Lower leg skin (tissue), 3 donors: Measurements from ENCODE around the gene HMG20B.

Experiments
- POLR2A ChIP-seq, 2 donors: fragments of 450-650 bp; IDR thresholded peaks; one replicate each; pipeline ENCODE4 v1.6.1; 2016 to 2017; ENCODE audit warnings: antibody characterized with exemption in 2 of 2, mild to moderate bottlenecking in 1 of 2, moderate library complexity in 1 of 2
- TF ChIP-seq, protein P1 (sequence below), 3 donors: fragments of 450-650 bp; IDR thresholded peaks; one replicate each; pipeline ENCODE4 v1.5.1; 2016; ENCODE audit warnings: antibody characterized with exemption in 3 of 3, mild to moderate bottlenecking in 3 of 3, moderate library complexity in 2 of 3

DNA sequence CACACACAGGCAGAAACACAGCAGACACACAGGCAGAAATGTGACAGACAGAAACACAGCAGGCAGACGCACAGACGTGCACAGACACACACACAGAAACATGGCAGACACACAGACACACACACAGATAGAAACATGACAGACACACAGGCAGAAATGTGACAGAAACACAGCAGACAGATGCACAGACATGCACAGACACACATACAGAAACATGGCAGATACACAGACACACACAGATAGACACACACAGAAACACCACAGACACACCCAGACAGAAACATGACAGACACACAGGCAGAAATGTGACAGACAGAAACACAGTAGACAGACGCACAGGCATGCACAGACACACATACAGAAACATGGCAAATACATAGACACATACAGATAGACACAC, 32.6 kb downstream of the HMG20B start:
- TF ChIP-seq POLR2A (IDR thresholded peaks at IDR 0.05): no peak
- TF ChIP-seq, protein P1, sequence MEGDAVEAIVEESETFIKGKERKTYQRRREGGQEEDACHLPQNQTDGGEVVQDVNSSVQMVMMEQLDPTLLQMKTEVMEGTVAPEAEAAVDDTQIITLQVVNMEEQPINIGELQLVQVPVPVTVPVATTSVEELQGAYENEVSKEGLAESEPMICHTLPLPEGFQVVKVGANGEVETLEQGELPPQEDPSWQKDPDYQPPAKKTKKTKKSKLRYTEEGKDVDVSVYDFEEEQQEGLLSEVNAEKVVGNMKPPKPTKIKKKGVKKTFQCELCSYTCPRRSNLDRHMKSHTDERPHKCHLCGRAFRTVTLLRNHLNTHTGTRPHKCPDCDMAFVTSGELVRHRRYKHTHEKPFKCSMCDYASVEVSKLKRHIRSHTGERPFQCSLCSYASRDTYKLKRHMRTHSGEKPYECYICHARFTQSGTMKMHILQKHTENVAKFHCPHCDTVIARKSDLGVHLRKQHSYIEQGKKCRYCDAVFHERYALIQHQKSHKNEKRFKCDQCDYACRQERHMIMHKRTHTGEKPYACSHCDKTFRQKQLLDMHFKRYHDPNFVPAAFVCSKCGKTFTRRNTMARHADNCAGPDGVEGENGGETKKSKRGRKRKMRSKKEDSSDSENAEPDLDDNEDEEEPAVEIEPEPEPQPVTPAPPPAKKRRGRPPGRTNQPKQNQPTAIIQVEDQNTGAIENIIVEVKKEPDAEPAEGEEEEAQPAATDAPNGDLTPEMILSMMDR (IDR thresholded peaks at IDR 0.05): peak in 1 of 3 donors; percentile 21
